Fibroblast of lung (primary cell): ENCODE data around the gene ITPK1. TPM values are rescaled to one million over a fixed set of nuclear protein-coding genes. Genes with fewer than 3 reads are reported as not detected.

Source experiments
- DNase-seq, 2 donors: peaks; one replicate each; pipeline versions ENCODE4 v3.0.0 to v3.0.0-alpha.2; 2010; ENCODE audit warnings: low read depth in 2 of 2
- H2AFZ ChIP-seq: 2 replicates; pipeline ENCODE4 v1.5.1; 2012; ENCODE audit warnings: low read length, control low read depth, inconsistent platforms
- H3K27ac ChIP-seq: 2 replicates; pipeline ENCODE4 v1.5.1; 2011; ENCODE audit warnings: low read length, control low read depth; ENCODE audit not compliant: insufficient read depth
- H3K27me3 ChIP-seq: 2 replicates; pipeline ENCODE4 v1.5.1; 2011; ENCODE audit warnings: mild to moderate bottlenecking, low read length; ENCODE audit not compliant: control insufficient read depth, insufficient read depth
- H3K36me3 ChIP-seq: 2 replicates; pipeline ENCODE4 v1.5.1; 2011; ENCODE audit warnings: low read length; ENCODE audit not compliant: control insufficient read depth, insufficient read depth
- H3K4me1 ChIP-seq: 2 replicates; pipeline ENCODE4 v1.5.1; 2011; ENCODE audit warnings: low read length; ENCODE audit not compliant: control insufficient read depth, insufficient read depth; ENCODE audit errors: extremely low read depth
- H3K4me2 ChIP-seq: 2 replicates; pipeline ENCODE4 v1.5.1; 2011; ENCODE audit warnings: low read length, control low read depth; ENCODE audit not compliant: insufficient read depth; ENCODE audit errors: extremely low read depth
- H3K4me3 ChIP-seq, 4 experiments: fragments of 200-600 bp in 1 of 4; sonication (generic) in 1 of 4; replicated peaks in 1 of 4; 2 replicates each; pipeline ENCODE4 v1.5.1; 2011 to 2016; ENCODE audit warnings: low read length in 4 of 4, low read depth in 3 of 4, mild to moderate bottlenecking in 3 of 4, control low read depth in 2 of 4, inconsistent platforms in 1 of 4, mixed read lengths in 1 of 4; ENCODE audit not compliant: insufficient read depth in 1 of 4; ENCODE audit errors: control extremely low read depth in 1 of 4
- H3K79me2 ChIP-seq: 2 replicates; pipeline ENCODE4 v1.5.1; 2012; ENCODE audit warnings: mild to moderate bottlenecking, low read length, inconsistent platforms; ENCODE audit not compliant: control insufficient read depth, insufficient read depth
- H3K9ac ChIP-seq: 2 replicates; pipeline ENCODE4 v1.5.1; 2011; ENCODE audit warnings: mild to moderate bottlenecking, low read length, control low read depth; ENCODE audit not compliant: insufficient read depth
- H3K9me3 ChIP-seq: 2 replicates; pipeline ENCODE4 v1.5.1; 2012; ENCODE audit warnings: low read depth, low read length; ENCODE audit not compliant: control insufficient read depth, insufficient read depth
- H4K20me1 ChIP-seq: 2 replicates; pipeline ENCODE4 v1.5.1; 2011; ENCODE audit warnings: low read length; ENCODE audit not compliant: control insufficient read depth, insufficient read depth; ENCODE audit errors: extremely low read depth
- CTCF ChIP-seq, 2 donors: IDR thresholded peaks in 1 of 2; conservative IDR thresholded peaks in 1 of 2; 1 replicate in 1 of 2; 2 replicates in 1 of 2; pipeline ENCODE4 v1.5.1; 2011 to 2012; ENCODE audit warnings: low read length in 2 of 2, control low read depth in 1 of 2, inconsistent platforms in 1 of 2, low read depth in 1 of 2, mild to moderate bottlenecking in 1 of 2
- EZH2 ChIP-seq: IDR thresholded peaks from 2 replicates; pipeline ENCODE4 v1.5.1; 2012; ENCODE audit warnings: low read length, control low read depth, mild to moderate bottlenecking; ENCODE audit errors: missing control alignments
- polyA plus RNA-seq, 2 donors: library from polyadenylated mRNA; depleted of rRNA in 1 of 2; stranded (reverse) in 1 of 2; unstranded in 1 of 2; fragments of >200 nt; gene quantifications; 2 replicates each; pipeline ENCODE4 v1.2.1, GENCODE V29; 2011 to 2012; ENCODE audit warnings: missing spikeins in 1 of 2
- total RNA-seq: library from RNA; depleted of rRNA; stranded (reverse); fragments of >200 nt; gene quantifications from 2 replicates; pipeline ENCODE4 v1.2.1, GENCODE V29; 2014

Gene ITPK1
- total and polyA plus RNA-seq, 2 donors (not counting 1 experiment from before 2014, with no cell fraction given): 9.2 to 23.1 TPM

DNA sequence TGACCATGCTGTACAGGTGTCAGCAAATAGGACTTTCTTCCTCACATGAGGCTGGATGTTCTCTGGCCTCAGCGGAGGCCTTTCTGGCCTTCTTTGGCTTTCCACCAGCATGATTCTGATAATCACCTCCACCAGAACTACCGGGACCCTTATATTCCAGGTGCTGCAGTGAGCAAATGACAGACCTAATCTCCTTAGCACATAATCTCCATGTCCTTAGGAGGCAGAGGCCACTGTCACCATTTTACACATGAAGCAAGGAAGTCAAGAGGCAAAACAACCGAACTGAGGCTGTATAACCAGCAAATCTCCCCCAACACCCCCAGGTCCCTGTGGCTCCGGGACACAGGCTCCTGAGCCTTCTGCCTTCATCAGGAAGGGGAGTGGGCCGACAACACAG lies 91.2 kb downstream of the ITPK1 start:
- Histone ChIP-seq H3K4me1 (no peaks in the 10 kb centered on the region), H2AFZ (no peak overlapping the region), H3K9ac (no peak overlapping the region), H3K79me2 (no peaks in the 10 kb centered on the region), H3K4me2 (no peak overlapping the region), H3K36me3 (no peaks in the 10 kb centered on the region), H3K9me3 (no peaks in the 10 kb centered on the region), H3K27me3 (no peaks in the 10 kb centered on the region), H3K4me3 (no peak overlapping the region), H3K27ac (no peak overlapping the region), H4K20me1 (no peaks in the 10 kb centered on the region)
- TF ChIP-seq CTCF (conservative IDR thresholded peaks at IDR 0.05 in 1 of 2, IDR thresholded peaks at IDR 0.05 in 1 of 2; ENCODE audit: low read depth in 1 of 2, low read length in 2 of 2) (no peak), EZH2 (no peak)
- no peak for DNase-seq

GRCh38 chr14:93023802-93024434 lies 91.8 kb downstream of the ITPK1 start:
- Histone ChIP-seq H3K36me3 (no peaks in the 10 kb centered on the region), H3K4me2 (no peak overlapping the region), H4K20me1 (no peaks in the 10 kb centered on the region), H3K4me1 (no peaks in the 10 kb centered on the region), H3K9me3 (no peaks in the 10 kb centered on the region), H3K27ac (no peak overlapping the region), H3K9ac (no peak overlapping the region), H2AFZ (no peak overlapping the region), H3K27me3 (no peaks in the 10 kb centered on the region), H3K79me2 (no peaks in the 10 kb centered on the region), H3K4me3 (no peak overlapping the region)
- no peak for DNase-seq
- TF ChIP-seq EZH2: no peak
- TF ChIP-seq CTCF (conservative IDR thresholded peaks at IDR 0.05 in 1 of 2, IDR thresholded peaks at IDR 0.05 in 1 of 2; ENCODE audit: low read depth in 1 of 2, low read length in 2 of 2): no peak

DNA sequence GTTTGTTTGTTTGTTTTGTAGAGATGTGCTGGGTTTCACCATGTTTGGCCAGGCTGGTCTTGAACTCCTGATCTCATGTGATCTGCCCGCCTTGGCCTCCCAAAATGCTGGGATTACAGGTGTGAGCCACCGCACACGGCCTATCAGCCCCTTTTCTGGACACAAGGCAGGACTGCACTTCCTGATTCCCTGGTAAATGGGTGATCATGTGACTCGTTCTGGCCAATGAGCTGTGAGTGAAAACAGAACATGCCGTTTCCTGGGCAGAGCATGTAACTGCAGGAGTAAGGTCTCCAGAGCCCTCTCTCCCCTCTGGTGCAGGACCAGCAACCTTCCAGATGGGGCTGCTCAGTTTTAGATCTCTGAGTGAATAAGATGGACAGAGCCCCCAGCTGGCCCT lies 92.7 kb downstream of the ITPK1 start:
- Histone ChIP-seq H3K4me2 (no peak overlapping the region), H3K36me3 (no peaks in the 10 kb centered on the region), H3K4me3 (no peak overlapping the region), H4K20me1 (no peaks in the 10 kb centered on the region), H3K9ac (no peak overlapping the region), H3K27me3 (no peaks in the 10 kb centered on the region), H2AFZ (no peak overlapping the region), H3K4me1 (no peaks in the 10 kb centered on the region), H3K79me2 (no peaks in the 10 kb centered on the region), H3K9me3 (no peaks in the 10 kb centered on the region), H3K27ac (no peak overlapping the region)
- no peak for DNase-seq
- TF ChIP-seq EZH2 (no peak), CTCF (conservative IDR thresholded peaks at IDR 0.05 in 1 of 2, IDR thresholded peaks at IDR 0.05 in 1 of 2; ENCODE audit: low read depth in 1 of 2, low read length in 2 of 2) (no peak)
